Trophoblast cell (in vitro differentiated cells and primary cell): ENCODE results near the gene NUDT21.

Experiments
- DNase-seq, 2 donors: peaks; one replicate each; pipeline ENCODE4 v3.0.0-alpha.2; 2016
- H2AFZ ChIP-seq: 2 replicates; pipeline ENCODE4 v1.6.1; 2013; ENCODE audit warnings: low read length, moderate library complexity, mild to moderate bottlenecking; ENCODE audit not compliant: insufficient read depth, poor library complexity
- H2AK5ac ChIP-seq: 2 replicates; pipeline ENCODE4 v1.6.1; 2013; ENCODE audit warnings: mild to moderate bottlenecking, low read length
- H2BK120ac ChIP-seq: 2 replicates; pipeline ENCODE4 v1.6.1; 2013; ENCODE audit warnings: low read length, mild to moderate bottlenecking, moderate library complexity; ENCODE audit not compliant: insufficient read depth, poor library complexity
- H2BK12ac ChIP-seq: 2 replicates; pipeline ENCODE4 v1.6.1; 2013; ENCODE audit warnings: mild to moderate bottlenecking, low read length, moderate library complexity
- H2BK5ac ChIP-seq: 2 replicates; pipeline ENCODE4 v1.6.1; 2013; ENCODE audit warnings: low read length, low read depth, moderate library complexity, mild to moderate bottlenecking; ENCODE audit not compliant: poor library complexity
- H3K14ac ChIP-seq: 2 replicates; pipeline ENCODE4 v1.6.1; 2013; ENCODE audit warnings: mild to moderate bottlenecking, low read length
- H3K18ac ChIP-seq: 2 replicates; pipeline ENCODE4 v1.6.1; 2013; ENCODE audit warnings: mild to moderate bottlenecking, low read length
- H3K23ac ChIP-seq: 2 replicates; pipeline ENCODE4 v1.6.1; 2013; ENCODE audit warnings: low read length
- H3K27ac ChIP-seq: 2 replicates; pipeline ENCODE4 v1.5.1; 2013; ENCODE audit warnings: low read depth, mild to moderate bottlenecking, inconsistent platforms, low read length, moderate library complexity
- H3K27me3 ChIP-seq: 2 replicates; pipeline ENCODE4 v1.6.1; 2013; ENCODE audit warnings: inconsistent platforms, mild to moderate bottlenecking, low read length, moderate library complexity; ENCODE audit not compliant: insufficient read depth
- H3K36me3 ChIP-seq, 2 experiments: 1 replicate in 1 of 2; 2 replicates in 1 of 2; pipeline ENCODE4 v1.6.1; 2013; ENCODE audit warnings: low read length in 2 of 2, mild to moderate bottlenecking in 2 of 2, moderate library complexity in 1 of 2; ENCODE audit not compliant: insufficient read depth in 2 of 2, control insufficient read depth in 1 of 2
- H3K4ac ChIP-seq: 2 replicates; pipeline ENCODE4 v1.6.1; 2013; ENCODE audit warnings: low read depth, mild to moderate bottlenecking, low read length, moderate library complexity
- H3K4me1 ChIP-seq, 2 experiments: 1 replicate in 1 of 2; 2 replicates in 1 of 2; pipeline ENCODE4 v1.6.1; 2013; ENCODE audit warnings: low read length in 2 of 2, mild to moderate bottlenecking in 2 of 2, moderate library complexity in 1 of 2; ENCODE audit not compliant: insufficient read depth in 2 of 2, control insufficient read depth in 1 of 2
- H3K4me2 ChIP-seq: 2 replicates; pipeline ENCODE4 v1.6.1; 2013; ENCODE audit warnings: inconsistent platforms, mild to moderate bottlenecking, low read length, moderate library complexity
- H3K4me3 ChIP-seq: 2 replicates; pipeline ENCODE4 v1.5.1; 2013; ENCODE audit warnings: mild to moderate bottlenecking, low read depth, low read length, inconsistent platforms
- H3K79me1 ChIP-seq: one replicate; pipeline ENCODE4 v1.6.1; 2013; ENCODE audit warnings: low read length
- H3K79me2 ChIP-seq: 2 replicates; pipeline ENCODE4 v1.6.1; 2013; ENCODE audit warnings: low read length, mild to moderate bottlenecking; ENCODE audit not compliant: control insufficient read depth, insufficient read depth, poor library complexity
- H3K9ac ChIP-seq: 2 replicates; pipeline ENCODE4 v1.6.1; 2013; ENCODE audit warnings: mild to moderate bottlenecking, low read length
- H3K9me3 ChIP-seq: 2 replicates; pipeline ENCODE4 v1.6.1; 2013; ENCODE audit warnings: low read depth, mild to moderate bottlenecking, control low read depth, inconsistent platforms, low read length; ENCODE audit not compliant: insufficient read depth
- H4K12ac ChIP-seq: 2 replicates; pipeline ENCODE4 v1.6.1; 2013; ENCODE audit warnings: low read depth, mild to moderate bottlenecking, low read length, moderate library complexity
- H4K8ac ChIP-seq: 2 replicates; pipeline ENCODE4 v1.6.1; 2013; ENCODE audit warnings: low read depth, mild to moderate bottlenecking, low read length, moderate library complexity
- H4K91ac ChIP-seq: one replicate; pipeline ENCODE4 v1.6.1; 2013; ENCODE audit warnings: low read depth, mild to moderate bottlenecking, low read length, moderate library complexity
- WGBS: extraction: QIAGEN DNeasy Blood & Tissue Kit; methylation state at CpG from one replicate; pipeline ENCODE4 v1.1.7; 2013; ENCODE audit warnings: missing lambda C conversion rate; ENCODE audit not compliant: insufficient read length, insufficient coverage; ENCODE audit errors: extremely low coverage; 5-methylcytosine and 5-hydroxymethylcytosine counted together

NUDT21 gene

GRCh38 chr16:56436258-56436657 lies 14.9 kb downstream of the NUDT21 start:
- no peak for DNase-seq
- Histone ChIP-seq H4K12ac (no peak overlapping the region), H3K4ac (no peak overlapping the region)

GRCh38 chr16:56428091-56428490 lies 23.0 kb downstream of the NUDT21 start:
- H3K79me2 ChIP-seq: peaks cover 5% of the 10 kb centered on the region
- H3K14ac ChIP-seq: no peak overlapping the region
- H4K12ac ChIP-seq: no peak overlapping the region
- no peak overlapping the region for H2BK5ac ChIP-seq
- no CpG with 5 or more reads among the region's 1 CpG for WGBS
- no peak overlapping the region for H3K9ac ChIP-seq
- no peak overlapping the region for H2AFZ ChIP-seq
- no peaks in the 10 kb centered on the region for H3K9me3 ChIP-seq
- H3K27me3 ChIP-seq: no peaks in the 10 kb centered on the region
- no peak overlapping the region for H4K91ac ChIP-seq
- H3K27ac ChIP-seq: no peak overlapping the region
- no peak overlapping the region for H2AK5ac ChIP-seq
- H4K8ac ChIP-seq: no peak overlapping the region
- H3K36me3 ChIP-seq: peaks cover 2 to 4% of the 10 kb centered on the region in 2 experiments
- H3K4ac ChIP-seq: no peak overlapping the region
- no peak overlapping the region for H3K23ac ChIP-seq
- no peak overlapping the region for H2BK120ac ChIP-seq
- H3K4me3 ChIP-seq: no peak overlapping the region
- H3K18ac ChIP-seq: no peak overlapping the region
- DNase-seq: peak; percentile 81 to 93
- H2BK12ac ChIP-seq: no peak overlapping the region
- H3K79me1 ChIP-seq: peaks cover 4% of the 10 kb centered on the region
- H3K4me2 ChIP-seq: no peak overlapping the region
- peaks cover 0 to 3% of the 10 kb centered on the region in 2 experiments for H3K4me1 ChIP-seq

More at GRCh38 chr16:56436258-56436657, 14.9 kb downstream of the NUDT21 start:
- H2BK120ac ChIP-seq: no peak overlapping the region
- H3K4me2 ChIP-seq: no peak overlapping the region
- H3K14ac ChIP-seq: no peak overlapping the region
- no peaks in the 10 kb centered on the region for H3K9me3 ChIP-seq
- no peak overlapping the region for H2BK12ac ChIP-seq
- H3K79me1 ChIP-seq: no peaks in the 10 kb centered on the region
- H3K23ac ChIP-seq: no peak overlapping the region
- H3K4me1 ChIP-seq: no peaks in the 10 kb centered on the region
- H4K8ac ChIP-seq: no peak overlapping the region
- no peak overlapping the region for H2BK5ac ChIP-seq
- H2AK5ac ChIP-seq: no peak overlapping the region
- H2AFZ ChIP-seq: no peak overlapping the region
- peaks cover 13 to 17% of the 10 kb centered on the region in 2 experiments for H3K36me3 ChIP-seq
- H3K18ac ChIP-seq: no peak overlapping the region
- H4K91ac ChIP-seq: no peak overlapping the region
- H3K9ac ChIP-seq: no peak overlapping the region
- H3K27me3 ChIP-seq: no peaks in the 10 kb centered on the region
- no peak overlapping the region for H3K4me3 ChIP-seq
- no peak overlapping the region for H3K27ac ChIP-seq
- H3K79me2 ChIP-seq: no peaks in the 10 kb centered on the region

- DNase-seq: peak; percentile 33 to 45
- Histone ChIP-seq H2BK5ac (no peak overlapping the region), H3K9ac (no peak overlapping the region), H3K4me1 (peaks cover 0 to 3% of the 10 kb centered on the region in 2 experiments), H2BK12ac (no peak overlapping the region), H4K12ac (no peak overlapping the region), H3K27me3 (no peaks in the 10 kb centered on the region), H2AFZ (no peak overlapping the region), H3K14ac (no peak overlapping the region), H3K79me1 (peaks cover 4% of the 10 kb centered on the region), H3K4me3 (no peak overlapping the region), H3K4me2 (no peak overlapping the region), H2AK5ac (no peak overlapping the region), H3K23ac (no peak overlapping the region), H3K27ac (no peak overlapping the region), H3K79me2 (peaks cover 5% of the 10 kb centered on the region), H4K91ac (no peak overlapping the region), H2BK120ac (no peak overlapping the region), H3K18ac (no peak overlapping the region), H3K4ac (no peak overlapping the region), H3K9me3 (no peaks in the 10 kb centered on the region), H3K36me3 (peaks cover 2 to 4% of the 10 kb centered on the region in 2 experiments), H4K8ac (no peak overlapping the region)
- WGBS: no CpG with 5 or more reads among the region's 4 CpGs
Measured at GRCh38 chr16:56426585-56426984, 24.5 kb downstream of the NUDT21 start.

GRCh38 chr16:56425439-56425832 lies 25.7 kb downstream of the NUDT21 start, which contains the start of gene AMFR:
AMFR (minus strand) TSS chr16:56425545; CDS start chr16:56425327, 218 bp downstream.
- Histone ChIP-seq H2BK5ac (peak within 1 kb of the TSS; percentile 3), H3K4ac (peak within 1 kb of the TSS; percentile 83), H3K4me3 (peak within 1 kb of the TSS; percentile 95), H3K23ac (no peak within 1 kb of the TSS), H3K4me2 (peak within 1 kb of the TSS; percentile 83), H3K9ac (peak within 1 kb of the TSS; percentile 95), H3K79me1 (peaks cover 4% of the 10 kb centered on the region), H2BK120ac (peak within 1 kb of the TSS; percentile 52), H3K27me3 (no peaks in the 10 kb centered on the region), H3K4me1 (peaks cover 0 to 3% of the 10 kb centered on the region in 2 experiments), H2AFZ (peak within 1 kb of the TSS; percentile 88), H3K36me3 (peaks cover 2% of the 10 kb centered on the region in 2 experiments), H4K91ac (peak within 1 kb of the TSS; percentile 74), H3K14ac (peak within 1 kb of the TSS; percentile 82), H2BK12ac (no peak within 1 kb of the TSS), H3K18ac (peak within 1 kb of the TSS; percentile 42), H3K79me2 (peaks cover 5% of the 10 kb centered on the region), H2AK5ac (no peak within 1 kb of the TSS), H4K12ac (peak within 1 kb of the TSS; percentile 81), H3K9me3 (no peaks in the 10 kb centered on the region), H4K8ac (peak within 1 kb of the TSS; percentile 93), H3K27ac (peak within 1 kb of the TSS; percentile 70)
- no CpG with 5 or more reads among the region's 57 CpGs for WGBS
- DNase-seq: peak; percentile 87 to 94
